MM.1S (cell line): Measurements from ENCODE around the gene ACTR3.

Source experiments
- CTCF ChIP-seq: fragments of 300-600 bp; sonication (generic); IDR thresholded peaks from 2 replicates; pipeline ENCODE4 v1.5.1; 2016; ENCODE audit warnings: antibody characterized with exemption, low read length, mixed read lengths
- EZH2phosphoT487 ChIP-seq: fragments of 300-600 bp; sonication (generic); IDR thresholded peaks from 2 replicates; pipeline ENCODE4 v1.6.1; 2018; ENCODE audit warnings: antibody characterized with exemption, low read length

GRCh38 chr2:113873867-113874266, 16.0 kb upstream of the ACTR3 start:
- no peak for TF ChIP-seq CTCF
- TF ChIP-seq EZH2phosphoT487, result no peak
